Putamen (tissue), 1 donor: ENCODE data around the gene FN3KRP.

Experiments
- DNase-seq: peaks from one replicate; pipeline ENCODE4 v3.0.0-alpha.2; 2016; ENCODE audit warnings: low spot score

FN3KRP gene

GRCh38 chr17:82709024-82709675 lies 7.4 kb upstream of the FN3KRP start:
- DNase-seq: no peak

- no peak for DNase-seq
Measured at GRCh38 chr17:82709676-82710498, 6.6 kb upstream of the FN3KRP start.

GRCh38 chr17:82710499-82711232 lies 5.8 kb upstream of the FN3KRP start:
- DNase-seq: no peak

GRCh38 chr17:82713071-82713723 lies 3.3 kb upstream of the FN3KRP start:
- no peak for DNase-seq

GRCh38 chr17:82718986-82719685 lies 2.6 kb downstream of the FN3KRP start:
- DNase-seq: no peak

- DNase-seq: no peak
Measured at GRCh38 chr17:82720204-82720603, 3.7 kb downstream of the FN3KRP start.

- no peak for DNase-seq
Measured at GRCh38 chr17:82722341-82723013, 6.0 kb downstream of the FN3KRP start.

- DNase-seq: no peak
Measured at GRCh38 chr17:82723169-82723807, 6.8 kb downstream of the FN3KRP start.

- DNase-seq: no peak
Measured at GRCh38 chr17:82726427-82726826, 9.9 kb downstream of the FN3KRP start.

- DNase-seq: no peak
Measured at GRCh38 chr17:82729479-82730260, 13.2 kb downstream of the FN3KRP start.

GRCh38 chr17:82732118-82732743 lies 15.7 kb downstream of the FN3KRP start:
- DNase-seq: no peak

- DNase-seq: peak; percentile 79
Measured at GRCh38 chr17:82734987-82735866, 18.7 kb downstream of the FN3KRP start, which contains the start of gene FN3K. Gene FN3K, plus strand, starts transcription at chr17:82735615. Its CDS starts 22 bp downstream, at chr17:82735637.

- DNase-seq: no peak
Measured at GRCh38 chr17:82736511-82737185, 20.1 kb downstream of the FN3KRP start.

- peak; percentile 97 for DNase-seq
Measured at GRCh38 chr17:82737967-82738877, 21.7 kb downstream of the FN3KRP start.

GRCh38 chr17:82740906-82741759 lies 24.6 kb downstream of the FN3KRP start:
- DNase-seq: no peak
